GM12874 (cell line): ENCODE measurements around the gene MXRA7.

Experiments used
- TF ChIP-seq, protein P1 (sequence below): IDR thresholded peaks from 2 replicates; pipeline ENCODE4 v1.5.1; 2011; ENCODE audit warnings: low read depth, mild to moderate bottlenecking, control low read depth, low read length, moderate library complexity; ENCODE audit not compliant: insufficient read depth

MXRA7 gene

DNA sequence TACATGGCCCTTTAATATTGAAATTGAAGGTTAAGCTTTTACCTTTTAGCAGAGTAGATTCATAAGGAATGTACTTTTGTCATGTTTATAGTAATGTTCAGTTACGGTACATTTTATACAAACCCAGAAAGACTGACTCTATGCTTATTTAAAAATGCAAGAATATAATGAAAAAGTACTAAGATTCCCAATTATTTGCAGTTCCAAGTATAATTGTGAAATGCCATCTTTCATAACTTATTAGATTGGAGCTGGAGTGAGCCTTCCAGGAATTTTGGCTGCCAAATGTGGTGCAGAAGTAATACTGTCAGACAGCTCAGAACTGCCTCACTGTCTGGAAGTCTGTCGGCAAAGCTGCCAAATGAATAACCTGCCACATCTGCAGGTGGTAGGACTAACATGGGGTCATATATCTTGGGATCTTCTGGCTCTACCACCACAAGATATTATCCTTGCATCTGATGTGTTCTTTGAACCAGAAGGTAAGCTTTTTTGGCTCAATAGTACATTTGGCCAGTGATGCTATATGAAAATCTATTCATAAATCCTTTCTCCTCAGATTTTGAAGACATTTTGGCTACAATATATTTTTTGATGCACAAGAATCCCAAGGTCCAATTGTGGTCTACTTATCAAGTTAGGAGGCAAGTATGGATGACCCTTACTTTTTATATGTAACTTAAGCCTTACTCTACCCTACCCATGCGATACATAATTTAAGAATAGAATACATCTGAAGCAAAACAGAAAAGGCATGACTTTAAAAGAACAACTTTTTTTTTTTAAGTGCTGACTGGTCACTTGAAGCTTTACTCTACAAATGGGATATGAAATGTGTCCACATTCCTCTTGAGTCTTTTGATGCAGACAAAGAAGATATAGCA lies 22.2 kb upstream of the MXRA7 start:
- TF ChIP-seq, protein P1, sequence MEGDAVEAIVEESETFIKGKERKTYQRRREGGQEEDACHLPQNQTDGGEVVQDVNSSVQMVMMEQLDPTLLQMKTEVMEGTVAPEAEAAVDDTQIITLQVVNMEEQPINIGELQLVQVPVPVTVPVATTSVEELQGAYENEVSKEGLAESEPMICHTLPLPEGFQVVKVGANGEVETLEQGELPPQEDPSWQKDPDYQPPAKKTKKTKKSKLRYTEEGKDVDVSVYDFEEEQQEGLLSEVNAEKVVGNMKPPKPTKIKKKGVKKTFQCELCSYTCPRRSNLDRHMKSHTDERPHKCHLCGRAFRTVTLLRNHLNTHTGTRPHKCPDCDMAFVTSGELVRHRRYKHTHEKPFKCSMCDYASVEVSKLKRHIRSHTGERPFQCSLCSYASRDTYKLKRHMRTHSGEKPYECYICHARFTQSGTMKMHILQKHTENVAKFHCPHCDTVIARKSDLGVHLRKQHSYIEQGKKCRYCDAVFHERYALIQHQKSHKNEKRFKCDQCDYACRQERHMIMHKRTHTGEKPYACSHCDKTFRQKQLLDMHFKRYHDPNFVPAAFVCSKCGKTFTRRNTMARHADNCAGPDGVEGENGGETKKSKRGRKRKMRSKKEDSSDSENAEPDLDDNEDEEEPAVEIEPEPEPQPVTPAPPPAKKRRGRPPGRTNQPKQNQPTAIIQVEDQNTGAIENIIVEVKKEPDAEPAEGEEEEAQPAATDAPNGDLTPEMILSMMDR = no peak

DNA sequence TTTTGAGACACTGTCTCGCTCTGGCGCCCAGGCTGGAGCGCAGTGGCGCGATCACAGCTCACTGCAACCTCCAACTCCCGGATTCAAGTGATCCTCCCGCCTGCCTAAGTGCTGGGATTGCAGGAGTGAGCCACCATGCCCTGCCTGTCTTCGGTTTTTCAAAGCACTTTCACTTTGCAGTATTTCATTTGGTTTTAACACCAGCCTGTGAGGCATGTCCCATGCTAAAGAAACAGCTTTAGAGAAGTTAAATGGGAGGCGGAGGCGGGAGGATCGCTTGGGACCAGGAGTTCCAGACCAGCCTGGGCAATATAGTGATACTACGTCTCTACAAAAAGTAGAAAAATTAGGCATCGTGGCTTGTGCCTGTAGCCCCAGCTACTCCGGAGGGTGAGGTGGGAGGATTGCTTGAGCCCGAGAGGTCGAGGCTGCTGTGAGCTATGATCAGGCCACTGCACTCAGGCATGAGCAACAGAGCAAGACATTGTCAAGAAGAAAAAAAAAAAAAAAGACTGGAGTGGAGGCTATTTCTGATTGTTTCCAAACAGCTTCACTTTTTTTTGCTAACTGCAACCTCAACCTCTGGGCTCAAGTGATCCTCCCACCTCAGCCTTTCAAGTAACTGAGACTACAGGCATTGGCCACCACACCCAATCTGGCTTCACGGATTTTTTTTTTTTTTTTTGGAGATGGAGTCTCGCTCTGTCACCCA lies 17.1 kb upstream of the MXRA7 start:
- TF ChIP-seq, protein P1 = no peak

DNA sequence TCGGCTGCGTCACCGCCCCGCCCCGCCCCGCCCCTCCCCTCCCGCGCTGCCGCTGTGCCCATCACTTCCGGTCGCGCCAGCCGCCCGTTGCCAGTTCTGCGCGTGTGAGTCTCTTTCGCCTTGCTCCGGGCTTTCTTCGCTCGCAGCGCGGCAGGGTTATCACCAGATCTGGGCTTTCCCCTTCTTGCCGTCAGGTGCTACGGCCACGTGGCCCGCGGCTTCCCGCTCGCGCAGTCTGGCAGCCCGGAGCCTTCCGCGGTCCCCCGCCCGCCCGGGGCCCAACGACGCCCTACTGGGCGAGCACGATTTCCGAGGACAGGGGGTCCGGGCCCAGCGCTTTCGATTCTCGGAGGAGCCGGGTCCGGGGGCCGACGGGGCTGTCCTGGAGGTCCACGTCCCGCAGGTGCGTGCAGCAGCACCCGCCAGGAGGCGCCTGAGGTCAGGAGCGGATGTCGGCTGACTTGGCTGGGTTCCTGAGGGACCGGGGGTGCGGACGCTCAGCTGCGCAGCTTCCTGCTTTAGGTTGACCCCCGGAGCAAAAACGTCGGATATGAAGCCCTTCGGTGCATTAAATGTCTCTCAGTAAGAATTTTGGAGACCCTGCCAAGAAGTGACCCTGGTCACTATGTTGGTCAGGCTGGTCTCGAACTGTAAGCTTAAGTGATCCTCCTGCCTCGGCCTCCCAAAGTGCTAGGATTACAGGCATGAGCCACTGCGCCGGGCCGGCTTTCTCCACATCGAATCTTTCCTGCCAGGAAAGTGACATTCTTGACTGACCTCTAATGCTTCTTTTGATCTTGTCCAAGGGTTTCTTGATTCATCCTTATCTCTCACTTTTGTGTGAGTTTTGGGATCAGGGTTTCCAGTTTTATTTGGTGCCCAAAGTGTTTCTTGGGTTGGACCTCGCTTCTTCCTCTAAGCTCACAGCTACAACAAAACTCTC lies 16.3 kb upstream of the MXRA7 start, which contains the start of gene METTL23:
METTL23 (plus strand) TSS at position 64 of the 943 bp plus-strand sequence. CDS start 2,872 bp downstream, outside the sequence.
- TF ChIP-seq, protein P1 = peak; percentile 82

DNA sequence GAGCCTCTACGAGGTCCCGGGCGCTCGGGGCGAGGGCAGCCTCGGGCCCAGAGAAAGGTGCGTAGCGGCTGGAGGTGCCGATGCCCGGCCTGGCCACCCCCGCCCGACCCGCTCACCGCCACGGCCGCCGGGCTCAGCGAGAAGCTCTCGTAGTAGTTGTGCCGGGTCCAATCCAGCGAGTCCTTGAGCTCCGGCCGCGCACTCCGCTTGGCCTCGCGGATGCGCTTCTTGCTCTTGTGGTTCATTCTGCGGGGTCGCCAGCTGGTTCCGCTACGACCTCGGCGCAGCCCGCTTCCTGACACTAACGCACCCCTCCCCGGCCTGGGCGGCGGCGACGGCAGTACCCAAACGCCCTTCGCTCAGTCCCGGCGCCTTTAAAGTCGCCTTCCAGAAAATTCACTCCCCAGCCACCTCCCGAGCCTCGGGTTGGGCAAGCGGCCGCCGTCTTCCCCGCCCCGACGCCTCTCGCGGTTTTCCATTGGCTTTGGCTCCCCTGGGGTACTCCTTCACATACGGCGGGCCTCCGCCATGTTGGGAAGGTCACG lies 15.5 kb upstream of the MXRA7 start, which contains the start of gene JMJD6:
JMJD6 (minus strand) TSS at position 376 of the 545 bp plus-strand sequence; CDS start at position 245, 131 bp downstream.
- TF ChIP-seq, protein P1 = no peak

DNA sequence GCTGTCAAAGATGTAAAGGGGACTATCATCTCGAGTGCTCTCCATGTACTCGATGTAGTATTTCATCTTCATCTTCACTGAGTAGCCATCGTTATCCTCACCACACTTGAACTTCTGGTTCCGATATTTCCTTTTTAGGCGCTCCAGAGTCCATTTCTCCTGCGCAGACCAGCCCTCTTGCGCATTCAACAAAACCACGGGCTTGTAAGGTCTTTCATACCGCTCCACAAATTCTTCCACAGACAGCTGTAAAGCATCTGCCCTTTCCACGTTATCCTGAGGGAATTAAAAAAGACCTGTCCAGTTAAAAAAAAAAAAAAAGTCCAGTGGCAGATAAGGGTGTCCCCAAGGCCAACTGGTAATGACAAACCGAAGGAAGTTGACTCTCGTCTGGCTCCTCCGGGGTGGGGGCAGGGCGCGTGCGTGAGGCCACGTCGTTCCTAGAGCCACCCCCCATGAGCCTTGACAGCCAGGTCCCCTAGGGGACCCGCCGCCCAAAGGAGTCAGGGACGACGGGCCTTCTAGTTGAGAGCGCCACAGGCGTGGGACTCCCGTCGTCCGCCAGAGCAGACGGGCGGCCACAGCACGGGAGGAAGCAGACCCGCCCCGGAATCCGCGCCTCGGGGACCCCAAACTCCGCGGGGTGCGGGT lies 14.9 kb upstream of the MXRA7 start:
- TF ChIP-seq, protein P1 = no peak

DNA sequence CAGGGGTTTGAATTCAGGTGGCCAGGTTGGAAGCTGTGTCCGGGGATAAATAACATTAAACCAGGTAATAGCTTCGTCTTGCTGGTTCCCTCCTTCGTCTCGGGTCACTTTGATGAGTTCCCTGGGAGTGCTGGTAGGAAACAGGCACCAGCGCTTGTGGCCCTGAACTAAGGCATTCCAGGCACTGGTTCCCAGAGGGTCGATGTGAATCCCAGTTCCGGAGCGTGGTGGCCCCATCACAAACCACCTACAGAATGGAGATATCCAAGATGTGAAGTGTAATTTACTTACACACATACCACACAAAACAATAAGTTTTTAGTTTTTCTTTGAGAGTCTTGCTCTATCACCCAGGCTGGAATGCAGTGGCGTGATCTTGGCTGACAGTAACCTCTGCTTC lies 13.0 kb upstream of the MXRA7 start:
- TF ChIP-seq, protein P1 = no peak
